Cardiac atrium fibroblast (primary cell): ENCODE data around the gene FAM83C. TPM values are rescaled to one million over a fixed set of nuclear protein-coding genes. Genes with fewer than 3 reads are reported as not detected.

Experiments
- total RNA-seq: library from RNA; depleted of rRNA; stranded (reverse); fragments of >200 nt; gene quantifications from 2 replicates; pipeline ENCODE4 v1.2.3, GENCODE V29; 2015

The FAM83C gene
- not detected in 2 replicates for total RNA-seq

DNA sequence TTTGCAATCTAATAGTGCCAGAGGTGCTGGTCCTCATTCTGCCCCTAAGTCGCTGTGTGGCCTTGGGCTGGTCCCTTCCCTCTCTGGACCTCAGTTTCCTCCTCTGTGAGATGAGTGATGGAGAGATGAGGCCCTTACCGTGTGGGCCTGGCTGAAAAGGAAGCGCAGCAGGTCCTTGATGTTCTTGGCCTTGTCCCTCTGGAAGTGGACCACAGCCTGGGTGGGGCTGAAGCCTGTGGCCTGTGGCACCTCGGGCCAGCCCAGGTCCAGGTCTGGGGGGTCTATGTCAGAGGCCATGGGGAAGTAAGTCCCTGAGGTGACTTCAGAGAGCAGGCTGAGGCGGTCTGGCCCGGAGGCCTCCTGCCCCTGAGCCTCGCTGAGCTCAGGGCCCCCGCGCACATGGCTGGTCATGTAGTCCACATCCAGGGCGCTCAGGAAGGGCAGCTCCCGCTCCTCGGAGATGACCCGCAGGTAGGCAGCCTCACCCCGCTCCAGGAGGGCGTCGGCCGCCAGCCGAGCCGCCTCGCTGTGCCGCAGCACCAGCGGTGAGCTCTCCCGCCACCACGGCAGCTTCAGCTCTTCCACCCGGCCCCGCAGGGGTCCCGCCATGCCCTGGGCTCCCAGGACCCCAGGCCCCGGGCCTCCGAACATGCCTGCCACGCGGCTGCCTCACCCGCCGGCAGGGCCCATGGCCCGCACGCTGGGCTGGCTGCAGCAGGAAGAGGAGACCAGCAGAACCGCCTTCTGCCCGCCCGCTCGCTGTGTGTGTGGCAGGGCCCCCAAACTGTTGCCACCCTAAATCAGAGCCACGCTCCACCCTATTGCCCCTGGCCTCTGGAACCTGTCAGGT, at the start of gene FAM83C:
TSS of gene FAM83C (minus strand) at position 772 of the 850 bp plus-strand sequence. CDS start at position 651, 121 bp downstream.

GRCh38 chr20:35284267-35284991, 7.8 kb downstream of the FAM83C start, which contains the start of gene EIF6:
Gene EIF6 (minus strand): TSS chr20:35284772. CDS start chr20:35284487, 285 bp downstream.

GRCh38 chr20:35277531-35278395, 14.5 kb downstream of the FAM83C start, which contains the start of gene MMP24OS:
Gene MMP24OS (minus strand): TSS chr20:35278122. CDS start chr20:35277929, 193 bp downstream.

Other genes with a start within 250 kb of the FAM83C start
- gene TRPC4AP, start 199.6 kb downstream of the FAM83C start, total RNA-seq, result 81.2 and 83.3 TPM in 2 replicates
- 25.8 and 28.7 TPM in 2 replicates for gene EDEM2, start 145.1 kb downstream of the FAM83C start, total RNA-seq
- 15.2 and 20.3 TPM in 2 replicates for gene PROCR, start 120.4 kb downstream of the FAM83C start, total RNA-seq
- 0.16 and 0.18 TPM in 2 replicates for gene MMP24, start 65.7 kb downstream of the FAM83C start, total RNA-seq
- 32.6 and 36.6 TPM in 2 replicates for gene MMP24OS, start 14.3 kb downstream of the FAM83C start, total RNA-seq
- 161 and 185 TPM in 2 replicates for gene EIF6, start 7.7 kb downstream of the FAM83C start, total RNA-seq
- gene UQCC1, start 119.5 kb upstream of the FAM83C start, total RNA-seq, result 20.4 and 33.0 TPM in 2 replicates
- gene GDF5, start 145.8 kb upstream of the FAM83C start, total RNA-seq, result 37.4 and 41.8 TPM in 2 replicates
- 14.4 and 25.8 TPM in 2 replicates for gene CEP250, start 163.2 kb upstream of the FAM83C start, total RNA-seq
- gene C20orf173, start 237.2 kb upstream of the FAM83C start, total RNA-seq, result not detected in 2 replicates
- gene ERGIC3, start 249.7 kb upstream of the FAM83C start, total RNA-seq, result 396 and 424 TPM in 2 replicates